AG04450 (cell line): ENCODE data around the gene DGKH. TPM values are rescaled to one million over a fixed set of nuclear protein-coding genes. Genes with fewer than 3 reads are reported as not detected.

Experiments used
- CTCF ChIA-PET: fragments of 300-600, 350-600 bp; formaldehyde crosslinking; extraction: SDS; loops from one replicate; lab custom pipeline; 2022; ENCODE audit warnings: antibody characterized with exemption, inconsistent platforms; lab: Charles Lee
- POLR2A ChIA-PET: fragments of 350-600 bp; formaldehyde crosslinking; extraction: SDS; loops from one replicate; lab custom pipeline; 2021; ENCODE audit warnings: antibody characterized with exemption, inconsistent platforms; lab: Yijun Ruan, JAX
- DNase-seq: peaks from one replicate; pipeline ENCODE4 v3.0.0-alpha.2; 2011; ENCODE audit warnings: low read depth, low spot score
- H3K27ac ChIP-seq: one replicate; pipeline ENCODE4 v1.5.1; 2012; ENCODE audit warnings: low read depth, low read length, control low read depth
- H3K27me3 ChIP-seq: one replicate; pipeline ENCODE4 v1.6.0; 2012; ENCODE audit warnings: low read length; ENCODE audit not compliant: control insufficient read depth, insufficient read depth
- H3K4me3 ChIP-seq: 2 replicates; pipeline ENCODE4 v1.5.1; 2011; ENCODE audit warnings: mild to moderate bottlenecking, low read depth, low read length, control low read depth
- H3K9me3 ChIP-seq: 2 replicates; pipeline ENCODE4 v1.5.1; 2012; ENCODE audit warnings: low read length; ENCODE audit not compliant: control insufficient read depth, insufficient read depth
- CTCF ChIP-seq: IDR thresholded peaks from 2 replicates; pipeline ENCODE4 v1.5.1; 2011; ENCODE audit warnings: low read depth, low read length, control low read depth, inconsistent platforms
- polyA plus RNA-seq: library from polyadenylated mRNA; depleted of rRNA; stranded (reverse); fragments of >200 nt; gene quantifications from 2 replicates; pipeline ENCODE4 v1.2.3, GENCODE V29; 2011

Gene DGKH
- polyA plus RNA-seq, 1 experiment: 4.3 TPM

DNA sequence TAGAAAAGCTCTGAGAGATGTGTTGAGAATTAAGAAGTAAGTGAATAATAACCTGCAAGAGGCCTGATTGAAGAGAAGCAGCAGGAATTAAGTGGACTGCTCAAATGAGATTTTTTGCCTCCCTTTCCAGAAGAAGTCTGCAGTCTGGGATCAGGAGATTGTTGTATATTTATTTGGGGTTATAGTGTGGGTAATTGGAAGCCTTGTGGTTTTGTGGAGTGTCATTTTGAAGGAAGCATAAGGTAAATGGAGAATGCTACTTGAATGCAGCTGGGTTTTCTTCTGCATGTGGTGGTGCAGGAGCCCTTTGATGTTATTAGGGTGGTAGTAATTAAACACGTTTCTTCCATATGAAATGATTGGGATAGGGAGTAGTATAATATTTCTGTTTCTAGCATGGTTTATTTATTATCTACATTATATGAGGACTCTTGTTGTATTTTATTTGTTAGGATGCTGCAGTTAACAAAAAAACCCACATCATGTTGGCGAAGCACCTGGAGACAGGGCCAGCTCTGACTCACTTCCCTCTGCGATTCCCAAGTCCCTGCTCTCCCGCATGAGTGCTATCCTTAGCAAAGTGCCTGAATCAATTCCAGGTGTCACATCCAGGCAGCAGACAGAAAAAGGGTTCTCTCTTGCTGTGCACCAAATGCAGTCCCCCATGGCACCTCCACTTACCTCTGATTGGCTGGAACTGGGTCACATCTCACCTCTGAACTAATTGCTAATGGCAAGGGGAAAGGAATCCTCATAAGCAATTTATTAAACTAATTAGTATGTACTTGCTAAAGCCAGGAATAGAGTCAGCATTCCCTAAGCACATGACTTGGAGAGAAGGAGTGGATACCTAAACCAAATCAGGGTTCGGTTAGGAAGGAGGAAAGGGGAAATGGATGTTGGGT is 54.8 kb downstream of the DGKH start:
- no peak overlapping the region for H3K4me3 ChIP-seq
- no peaks in the 10 kb centered on the region for H3K27me3 ChIP-seq
- POLR2A ChIA-PET: no interaction called here
- no peak for DNase-seq
- peaks cover 2% of the 10 kb centered on the region; the same call in 1 of the 2 replicates for H3K9me3 ChIP-seq
- no peak for TF ChIP-seq CTCF
- H3K27ac ChIP-seq: no peak overlapping the region
- CTCF ChIA-PET: interaction anchor here (1.2 to 1.4 kb wide), 2 partner anchors 435 kb away, joined by 3 to 4 read pairs; no protein-coding TSS in a partner anchor

GRCh38 chr13:42106998-42107397 is 58.5 kb downstream of the DGKH start:
- Histone ChIP-seq H3K27me3 (no peaks in the 10 kb centered on the region), H3K4me3 (no peak overlapping the region), H3K9me3 (peaks cover 2% of the 10 kb centered on the region; the same call in 1 of the 2 replicates), H3K27ac (no peak overlapping the region)
- TF ChIP-seq CTCF: no peak
- no peak for DNase-seq
- CTCF ChIA-PET: interaction anchor here (2.4 kb wide), 1 partner anchor 439 kb away, joined by 12 read pairs; no protein-coding TSS in a partner anchor
- POLR2A ChIA-PET: no interaction called here

DNA sequence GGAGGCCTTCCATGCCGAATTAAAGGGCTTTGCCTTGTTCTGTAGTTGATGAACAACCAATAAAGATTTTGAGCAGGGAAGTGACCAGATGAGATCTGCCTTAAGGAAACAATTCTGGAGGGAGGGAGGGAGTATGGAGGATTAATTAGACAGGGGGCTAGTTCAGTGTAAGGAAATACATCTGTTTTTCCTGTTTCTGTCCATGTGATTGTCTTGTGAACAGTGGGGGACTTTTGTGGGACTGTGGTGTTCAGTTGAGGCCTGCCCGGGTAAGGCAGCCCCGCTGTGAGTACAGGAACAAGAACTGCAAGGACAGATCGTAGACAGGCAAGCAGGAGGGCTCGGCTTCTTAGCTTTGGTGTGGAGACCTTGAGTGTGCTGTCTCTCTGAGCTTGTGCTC is 59.0 kb downstream of the DGKH start:
- ChIA-PET POLR2A (no interaction called here), CTCF (interaction anchor here (2.4 kb wide), 1 partner anchor 439 kb away, joined by 12 read pairs; no protein-coding TSS in a partner anchor)
- H3K27ac ChIP-seq: no peak overlapping the region
- no peak for DNase-seq
- H3K27me3 ChIP-seq: no peaks in the 10 kb centered on the region
- no peak for TF ChIP-seq CTCF
- H3K9me3 ChIP-seq: peaks cover 2% of the 10 kb centered on the region; the same call in 1 of the 2 replicates
- H3K4me3 ChIP-seq: no peak overlapping the region

- DNase-seq: no peak
- peaks cover 2% of the 10 kb centered on the region; the same call in 1 of the 2 replicates for H3K9me3 ChIP-seq
- H3K27ac ChIP-seq: no peak overlapping the region
- CTCF ChIA-PET: interaction anchor here (7.5 kb wide), 1 partner anchor 441 kb away, joined by 101 read pairs; no protein-coding TSS in a partner anchor
- no peak for TF ChIP-seq CTCF
- POLR2A ChIA-PET: interaction anchor here (0.6 kb wide), 1 partner anchor 1043 kb away, joined by 5 read pairs; no protein-coding TSS in a partner anchor
- no peak overlapping the region for H3K4me3 ChIP-seq
- H3K27me3 ChIP-seq: no peaks in the 10 kb centered on the region
Measured at GRCh38 chr13:42108217-42108616, 59.8 kb downstream of the DGKH start.
